ENCODE measurements around the gene SMIM7. TPM values are rescaled to one million over a fixed set of nuclear protein-coding genes. Genes with fewer than 3 reads are reported as not detected.

Gene SMIM7
- total RNA-seq, 1 donor from 2014 or later = 75.1 TPM

- no peak for TF ChIP-seq CTCF (IDR thresholded peaks at IDR 0.05)
- peak; percentile 69 to 94 for TF ChIP-seq POLR2AphosphoS5 (IDR thresholded peaks at IDR 0.05; ENCODE audit: insufficient read depth in 1 of 2, low read depth in 1 of 2)
- TF ChIP-seq POLR2A (IDR thresholded peaks at IDR 0.05) = peak in 1 of 2 donors; percentile 60
- Histone ChIP-seq H3K36me3 (peaks cover 0 to 12% of the 10 kb centered on the region in 2 donors), H3K4me1 (peaks cover 34% of the 10 kb centered on the region), H3K9me3 (no peaks in the 10 kb centered on the region), H3K27me3 (no peaks in the 10 kb centered on the region), H3K27ac (peak within 1 kb of the TSS; percentile 93), H3K4me3 (peak within 1 kb of the TSS; percentile 97 to 100)
- intact Hi-C loops (cut with DNase I) = loop anchor here (2.0 kb wide), 1 partner anchor 56 kb away; the partner anchor contains the start of gene SLC35E1
- DNase-seq (ENCODE audit: extremely low spot score in 2 of 2) = peak in 1 of 2 donors; percentile 92
Measured at GRCh38 chr19:16628183-16628983, 31.6 kb downstream of the SMIM7 start, which contains the start of gene MED26. Gene MED26, minus strand, starts transcription at chr19:16628204. Its CDS starts 261 bp downstream, at chr19:16627943.

- intact Hi-C loops (cut with DNase I) = loop anchor here (2.0 kb wide), 1 partner anchor 55 kb away; the partner anchor contains the start of gene SLC35E1
- H3K36me3 ChIP-seq = peaks cover 0 to 6% of the 10 kb centered on the region in 2 donors
Measured at GRCh38 chr19:16627928-16628182, 32.1 kb downstream of the SMIM7 start.

GRCh38 chr19:16627193-16627927 is 32.6 kb downstream of the SMIM7 start:
- Histone ChIP-seq H3K9me3 (no peaks in the 10 kb centered on the region), H3K27me3 (no peaks in the 10 kb centered on the region), H3K36me3 (peaks cover 0 to 5% of the 10 kb centered on the region in 2 donors), H3K27ac (peak overlapping the region; percentile 89), H3K4me3 (peak overlapping the region; percentile 97 to 100), H3K4me1 (peaks cover 34% of the 10 kb centered on the region)
- DNase-seq (ENCODE audit: extremely low spot score in 2 of 2) = no peak
- intact Hi-C loops (cut with DNase I) = no loop called here
- no peak for TF ChIP-seq POLR2A (IDR thresholded peaks at IDR 0.05)

More at GRCh38 chr19:16627928-16628182, 32.1 kb downstream of the SMIM7 start:
- no peak for DNase-seq (ENCODE audit: extremely low spot score in 2 of 2)
- Histone ChIP-seq H3K27me3 (no peaks in the 10 kb centered on the region), H3K4me1 (peaks cover 34% of the 10 kb centered on the region), H3K9me3 (no peaks in the 10 kb centered on the region), H3K4me3 (peak overlapping the region; percentile 97 to 100), H3K27ac (peak overlapping the region; percentile 89)
- TF ChIP-seq POLR2A (IDR thresholded peaks at IDR 0.05) (no peak), POLR2AphosphoS5 (IDR thresholded peaks at IDR 0.05; ENCODE audit: insufficient read depth in 1 of 2, low read depth in 1 of 2) (no peak), CTCF (IDR thresholded peaks at IDR 0.05) (no peak)

GRCh38 chr19:16626796-16627192 is 33.1 kb downstream of the SMIM7 start:
- Histone ChIP-seq H3K36me3 (peaks cover 0 to 5% of the 10 kb centered on the region in 2 donors), H3K27me3 (no peaks in the 10 kb centered on the region), H3K4me3 (peak overlapping the region; percentile 97 to 100), H3K4me1 (peaks cover 38% of the 10 kb centered on the region), H3K27ac (peak overlapping the region; percentile 89), H3K9me3 (no peaks in the 10 kb centered on the region)
- no peak for DNase-seq (ENCODE audit: extremely low spot score in 2 of 2)
- TF ChIP-seq CTCF (IDR thresholded peaks at IDR 0.05) (no peak), POLR2A (IDR thresholded peaks at IDR 0.05) (no peak), POLR2AphosphoS5 (IDR thresholded peaks at IDR 0.05; ENCODE audit: insufficient read depth in 1 of 2, low read depth in 1 of 2) (no peak)
- intact Hi-C loops (cut with DNase I) = no loop called here

GRCh38 chr19:16625163-16625958 is 34.6 kb downstream of the SMIM7 start:
- no peaks in the 10 kb centered on the region for H3K9me3 ChIP-seq
- H3K27me3 ChIP-seq = no peaks in the 10 kb centered on the region
- no peak overlapping the region for H3K4me3 ChIP-seq
- TF ChIP-seq CTCF (IDR thresholded peaks at IDR 0.05) = no peak
- TF ChIP-seq POLR2A (IDR thresholded peaks at IDR 0.05) = no peak
- no peak for DNase-seq (ENCODE audit: extremely low spot score in 2 of 2)
- no peak overlapping the region for H3K27ac ChIP-seq
- H3K36me3 ChIP-seq = no peaks in the 10 kb centered on the region
- H3K4me1 ChIP-seq = peaks cover 50% of the 10 kb centered on the region
- intact Hi-C loops (cut with DNase I) = no loop called here

All from vagina (tissue), 2 donors.